K562 (cell line): Measurements from ENCODE around the gene ITPR3. TPM values are rescaled to one million over a fixed set of nuclear protein-coding genes. Genes with fewer than 3 reads are reported as not detected.
A peak's percentile ranks its signal among the peaks of the same experiment; 100 is the strongest.

Source experiments
- CREM ChIP-seq: IDR thresholded peaks from 2 replicates; pipeline ENCODE4 v1.6.1; 2014; ENCODE audit warnings: antibody characterized with exemption, low read depth
- ESRRA ChIP-seq: fragments of 450-650 bp; IDR thresholded peaks from 2 replicates; pipeline ENCODE4 v1.6.1; 2014; ENCODE audit warnings: low read depth, mild to moderate bottlenecking, moderate library complexity, borderline replicate concordance
- HNRNPUL1 ChIP-seq: fragments of 200-400 bp; formaldehyde crosslinking; IDR thresholded peaks from 2 replicates; pipeline ENCODE4 v1.6.1; 2017; ENCODE audit warnings: low read length
- LARP7 ChIP-seq: fragments of 450-650 bp; IDR thresholded peaks from 2 replicates; pipeline ENCODE4 v1.6.1; 2016
- RBBP5 ChIP-seq: fragments of 200-600 bp; sonication (generic); IDR thresholded peaks from 2 replicates; pipeline ENCODE4 v1.6.1; 2012; ENCODE audit warnings: borderline replicate concordance, mild to moderate bottlenecking, low read length, control low read depth, inconsistent platforms; ENCODE audit not compliant: insufficient read depth, poor library complexity, severe bottlenecking
- RBFOX2 ChIP-seq: fragments of 200-400 bp; formaldehyde crosslinking; IDR thresholded peaks from 2 replicates; pipeline ENCODE4 v1.6.1; 2017; ENCODE audit warnings: low read depth, mild to moderate bottlenecking, low read length, moderate library complexity
- TBP ChIP-seq: optimal IDR thresholded peaks from 2 replicates; pipeline ENCODE3; 2011; ENCODE audit warnings: low read depth, low read length, improper control_type of control experiment
- ZNF143 ChIP-seq: sonication (generic); formaldehyde crosslinking; IDR thresholded peaks from 2 replicates; pipeline ENCODE4 v1.9.0; 2022; ENCODE audit warnings: mild to moderate bottlenecking, missing genetic modification reagents
- ZNF253 ChIP-seq: fragments of 250-450 bp; sonication (Bioruptor Pico); conservative IDR thresholded peaks from 2 replicates; pipeline ENCODE4 v1.6.1; 2021; ENCODE audit warnings: mild to moderate bottlenecking
- polyA plus RNA-seq, 8 experiments: library from polyadenylated mRNA; depleted of rRNA in 4 of 8; stranded (reverse) in 5 of 8; unstranded in 3 of 8; fragments of >200 nt; fragmentation: Nextera tagmentation in 2 of 8; fragmentation: Illumina TruSeq in 1 of 8; extraction: Ambion mirVana in 2 of 8; extraction: Trizol in 1 of 8; gene quantifications; 2 replicates each; pipeline versions ENCODE4 v1.2.1 to v1.2.3, GENCODE V29; 2011 to 2014; ENCODE audit warnings: inconsistent platforms in 1 of 8, missing spikeins in 1 of 8
- total RNA-seq, 7 experiments: library from RNA; depleted of rRNA in 6 of 7; stranded (reverse); fragments of >200 nt in 6 of 7; fragmentation: Illumina TruSeq in 2 of 7; extraction: Trizol in 2 of 7; gene quantifications; 2 replicates each; pipeline versions ENCODE4 v1.2.1 to v1.2.3, GENCODE V29; 2011 to 2021; ENCODE audit warnings: low replicate concordance in 1 of 7
- TF ChIP-seq, protein P1 (sequence below): fragments of 450-650 bp; IDR thresholded peaks from 2 replicates; pipeline ENCODE4 v1.7.1; 2018; ENCODE audit warnings: mild to moderate bottlenecking, low read depth; ENCODE audit not compliant: partially characterized antibody
- TF ChIP-seq, protein P2 (sequence below): fragments of 250-450 bp; sonication (Bioruptor Pico); IDR thresholded peaks from 2 replicates; pipeline ENCODE4 v1.4.0; 2020
- TF ChIP-seq, protein P3 (sequence below): IDR thresholded peaks from 3 replicates; pipeline ENCODE4 v1.6.1; 2011; ENCODE audit warnings: borderline replicate concordance, mild to moderate bottlenecking, moderate library complexity; ENCODE audit not compliant: insufficient read length; ENCODE audit errors: extremely low read depth

ITPR3 gene
- total and polyA plus RNA-seq, 9 of the 15 experiments (the other 6 are each of a cell fraction or from before 2014, with no cell fraction given) = 0.39 to 35.7 (median 13.2) TPM

GRCh38 chr6:33620856-33621710 lies at the start of gene ITPR3 (continued):
- TF ChIP-seq, protein P1, sequence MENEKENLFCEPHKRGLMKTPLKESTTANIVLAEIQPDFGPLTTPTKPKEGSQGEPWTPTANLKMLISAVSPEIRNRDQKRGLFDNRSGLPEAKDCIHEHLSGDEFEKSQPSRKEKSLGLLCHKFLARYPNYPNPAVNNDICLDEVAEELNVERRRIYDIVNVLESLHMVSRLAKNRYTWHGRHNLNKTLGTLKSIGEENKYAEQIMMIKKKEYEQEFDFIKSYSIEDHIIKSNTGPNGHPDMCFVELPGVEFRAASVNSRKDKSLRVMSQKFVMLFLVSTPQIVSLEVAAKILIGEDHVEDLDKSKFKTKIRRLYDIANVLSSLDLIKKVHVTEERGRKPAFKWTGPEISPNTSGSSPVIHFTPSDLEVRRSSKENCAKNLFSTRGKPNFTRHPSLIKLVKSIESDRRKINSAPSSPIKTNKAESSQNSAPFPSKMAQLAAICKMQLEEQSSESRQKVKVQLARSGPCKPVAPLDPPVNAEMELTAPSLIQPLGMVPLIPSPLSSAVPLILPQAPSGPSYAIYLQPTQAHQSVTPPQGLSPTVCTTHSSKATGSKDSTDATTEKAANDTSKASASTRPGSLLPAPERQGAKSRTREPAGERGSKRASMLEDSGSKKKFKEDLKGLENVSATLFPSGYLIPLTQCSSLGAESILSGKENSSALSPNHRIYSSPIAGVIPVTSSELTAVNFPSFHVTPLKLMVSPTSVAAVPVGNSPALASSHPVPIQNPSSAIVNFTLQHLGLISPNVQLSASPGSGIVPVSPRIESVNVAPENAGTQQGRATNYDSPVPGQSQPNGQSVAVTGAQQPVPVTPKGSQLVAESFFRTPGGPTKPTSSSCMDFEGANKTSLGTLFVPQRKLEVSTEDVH = no peak
- TF ChIP-seq LARP7 (no peak), ZNF253 (no peak), ZNF143 (CRISPR knock-in tag) (0 out of 2 replicates have a peak, but pooled peaks have one; percentile 17), CREM (0 out of 2 replicates have a peak, but pooled peaks have one; percentile 7), RBBP5 (peak; percentile 28), ESRRA (no peak), HNRNPUL1 (no peak), RBFOX2 (peak; percentile 71), TBP (peak; percentile 58)
- TF ChIP-seq, protein P2, sequence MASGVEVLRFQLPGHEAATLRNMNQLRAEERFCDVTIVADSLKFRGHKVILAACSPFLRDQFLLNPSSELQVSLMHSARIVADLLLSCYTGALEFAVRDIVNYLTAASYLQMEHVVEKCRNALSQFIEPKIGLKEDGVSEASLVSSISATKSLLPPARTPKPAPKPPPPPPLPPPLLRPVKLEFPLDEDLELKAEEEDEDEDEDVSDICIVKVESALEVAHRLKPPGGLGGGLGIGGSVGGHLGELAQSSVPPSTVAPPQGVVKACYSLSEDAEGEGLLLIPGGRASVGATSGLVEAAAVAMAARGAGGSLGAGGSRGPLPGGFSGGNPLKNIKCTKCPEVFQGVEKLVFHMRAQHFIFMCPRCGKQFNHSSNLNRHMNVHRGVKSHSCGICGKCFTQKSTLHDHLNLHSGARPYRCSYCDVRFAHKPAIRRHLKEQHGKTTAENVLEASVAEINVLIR = no peak
- TF ChIP-seq, protein P3, sequence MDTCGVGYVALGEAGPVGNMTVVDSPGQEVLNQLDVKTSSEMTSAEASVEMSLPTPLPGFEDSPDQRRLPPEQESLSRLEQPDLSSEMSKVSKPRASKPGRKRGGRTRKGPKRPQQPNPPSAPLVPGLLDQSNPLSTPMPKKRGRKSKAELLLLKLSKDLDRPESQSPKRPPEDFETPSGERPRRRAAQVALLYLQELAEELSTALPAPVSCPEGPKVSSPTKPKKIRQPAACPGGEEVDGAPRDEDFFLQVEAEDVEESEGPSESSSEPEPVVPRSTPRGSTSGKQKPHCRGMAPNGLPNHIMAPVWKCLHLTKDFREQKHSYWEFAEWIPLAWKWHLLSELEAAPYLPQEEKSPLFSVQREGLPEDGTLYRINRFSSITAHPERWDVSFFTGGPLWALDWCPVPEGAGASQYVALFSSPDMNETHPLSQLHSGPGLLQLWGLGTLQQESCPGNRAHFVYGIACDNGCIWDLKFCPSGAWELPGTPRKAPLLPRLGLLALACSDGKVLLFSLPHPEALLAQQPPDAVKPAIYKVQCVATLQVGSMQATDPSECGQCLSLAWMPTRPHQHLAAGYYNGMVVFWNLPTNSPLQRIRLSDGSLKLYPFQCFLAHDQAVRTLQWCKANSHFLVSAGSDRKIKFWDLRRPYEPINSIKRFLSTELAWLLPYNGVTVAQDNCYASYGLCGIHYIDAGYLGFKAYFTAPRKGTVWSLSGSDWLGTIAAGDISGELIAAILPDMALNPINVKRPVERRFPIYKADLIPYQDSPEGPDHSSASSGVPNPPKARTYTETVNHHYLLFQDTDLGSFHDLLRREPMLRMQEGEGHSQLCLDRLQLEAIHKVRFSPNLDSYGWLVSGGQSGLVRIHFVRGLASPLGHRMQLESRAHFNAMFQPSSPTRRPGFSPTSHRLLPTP = no peak
